ENCODE data around the gene SYT15. TPM values are rescaled to one million over a fixed set of nuclear protein-coding genes. Genes with fewer than 3 reads are reported as not detected.

Gene SYT15
- total RNA-seq, 3 donors from 2014 or later (not counting 1 experiment from before 2014, with no cell fraction given): 1.00 to 2.0 (median 1.1) TPM

GRCh38 chr10:46555713-46556514, 23.0 kb upstream of the SYT15 start:
- Mint-ChIP-seq H3K4me3 (peak overlapping the region; percentile 57), H3K27me3 (ENCODE audit: low read depth in 2 of 2) (peaks cover 0 to 7% of the 10 kb centered on the region in 2 donors), H3K9me3 (no peaks in the 10 kb centered on the region), H3K27ac (no peak overlapping the region), H3K36me3 (no peaks in the 10 kb centered on the region), H3K4me1 (peaks cover 5 to 17% of the 10 kb centered on the region in 2 donors)
- Histone ChIP-seq H3K4me1 (ENCODE audit: control insufficient read depth, insufficient read depth, low read length) (peaks cover 5% of the 10 kb centered on the region), H3K9me3 (ENCODE audit: control insufficient read depth, insufficient read depth, low read length) (no peaks in the 10 kb centered on the region), H3K36me3 (ENCODE audit: control insufficient read depth, insufficient read depth, low read length) (no peaks in the 10 kb centered on the region), H3K27ac (ENCODE audit: low read length) (no peak overlapping the region), H3K4me3 (ENCODE audit: low read length) (no peak overlapping the region), H3K27me3 (ENCODE audit: control insufficient read depth, insufficient read depth, low read length) (peaks cover 28% of the 10 kb centered on the region)
- ATAC-seq (peak in 1 of 3 donors; percentile 13), DNase-seq (peak in 1 of 2 donors; percentile 14)
- intact Hi-C loops (cut with micrococcal nuclease): loop anchor here (2.0 kb wide), 1 partner anchor 17 kb away; no protein-coding TSS in a partner anchor
- WGBS (ENCODE audit: insufficient coverage): 28% methylated on average over 47 of the region's 47 CpGs
- TF ChIP-seq CTCF (IDR thresholded peaks at IDR 0.05): no peak

- H3K4me1 Mint-ChIP-seq: peaks cover 5 to 17% of the 10 kb centered on the region in 2 donors
- H3K9me3 Mint-ChIP-seq: no peaks in the 10 kb centered on the region
- intact Hi-C loops (cut with micrococcal nuclease): no loop called here
- ATAC-seq (peak in 1 of 3 donors; percentile 15), DNase-seq (no peak)
- H3K4me3 ChIP-seq (ENCODE audit: low read length): no peak within 1 kb of the TSS
- H3K4me1 ChIP-seq (ENCODE audit: control insufficient read depth, insufficient read depth, low read length): peaks cover 5% of the 10 kb centered on the region
- TF ChIP-seq CTCF (IDR thresholded peaks at IDR 0.05): no peak
- peaks cover 0 to 7% of the 10 kb centered on the region in 2 donors for H3K27me3 Mint-ChIP-seq (ENCODE audit: low read depth in 2 of 2)
- H3K4me3 Mint-ChIP-seq: peak within 1 kb of the TSS; percentile 83
- no peak within 1 kb of the TSS for H3K27ac ChIP-seq (ENCODE audit: low read length)
- 5% methylated on average over 73 of the region's 74 CpGs for WGBS (ENCODE audit: insufficient coverage)
- H3K36me3 ChIP-seq (ENCODE audit: control insufficient read depth, insufficient read depth, low read length): no peaks in the 10 kb centered on the region
- H3K27ac Mint-ChIP-seq: no peak within 1 kb of the TSS
- no peaks in the 10 kb centered on the region for H3K36me3 Mint-ChIP-seq
- no peaks in the 10 kb centered on the region for H3K9me3 ChIP-seq (ENCODE audit: control insufficient read depth, insufficient read depth, low read length)
- H3K27me3 ChIP-seq (ENCODE audit: control insufficient read depth, insufficient read depth, low read length): peaks cover 30% of the 10 kb centered on the region
Observed at GRCh38 chr10:46556515-46557318, 22.2 kb upstream of the SYT15 start, which contains the start of gene GPRIN2. TSS of gene GPRIN2 (minus strand) at chr10:46556658. CDS start at chr10:46550736, 5,922 bp downstream.

- H3K4me3 ChIP-seq (ENCODE audit: low read length): no peak overlapping the region
- H3K36me3 ChIP-seq (ENCODE audit: control insufficient read depth, insufficient read depth, low read length): no peaks in the 10 kb centered on the region
- peaks cover 0 to 7% of the 10 kb centered on the region in 2 donors for H3K27me3 Mint-ChIP-seq (ENCODE audit: low read depth in 2 of 2)
- no peaks in the 10 kb centered on the region for H3K9me3 ChIP-seq (ENCODE audit: control insufficient read depth, insufficient read depth, low read length)
- peaks cover 5 to 17% of the 10 kb centered on the region in 2 donors for H3K4me1 Mint-ChIP-seq
- no peak overlapping the region for H3K27ac Mint-ChIP-seq
- intact Hi-C loops (cut with micrococcal nuclease): no loop called here
- peaks cover 30% of the 10 kb centered on the region for H3K27me3 ChIP-seq (ENCODE audit: control insufficient read depth, insufficient read depth, low read length)
- H3K4me1 ChIP-seq (ENCODE audit: control insufficient read depth, insufficient read depth, low read length): peaks cover 5% of the 10 kb centered on the region
- H3K4me3 Mint-ChIP-seq: peak overlapping the region; percentile 83
- ATAC-seq (no peak), DNase-seq (no peak)
- no peak overlapping the region for H3K27ac ChIP-seq (ENCODE audit: low read length)
- 88% methylated on average over 33 of the region's 33 CpGs for WGBS (ENCODE audit: insufficient coverage)
- TF ChIP-seq CTCF (IDR thresholded peaks at IDR 0.05): no peak
- no peaks in the 10 kb centered on the region for H3K36me3 Mint-ChIP-seq
- H3K9me3 Mint-ChIP-seq: no peaks in the 10 kb centered on the region
Observed at GRCh38 chr10:46557319-46558121, 21.4 kb upstream of the SYT15 start.

Data from natural killer cell (primary cell).